ENCODE results near the gene PPP2R3B. TPM values are rescaled to one million over a fixed set of nuclear protein-coding genes. Genes with fewer than 3 reads are reported as not detected.
A peak's percentile ranks its signal among the peaks of the same experiment; 100 is the strongest.

The PPP2R3B gene
- total RNA-seq, 1 donor from 2014 or later, result 53.4 TPM

DNA sequence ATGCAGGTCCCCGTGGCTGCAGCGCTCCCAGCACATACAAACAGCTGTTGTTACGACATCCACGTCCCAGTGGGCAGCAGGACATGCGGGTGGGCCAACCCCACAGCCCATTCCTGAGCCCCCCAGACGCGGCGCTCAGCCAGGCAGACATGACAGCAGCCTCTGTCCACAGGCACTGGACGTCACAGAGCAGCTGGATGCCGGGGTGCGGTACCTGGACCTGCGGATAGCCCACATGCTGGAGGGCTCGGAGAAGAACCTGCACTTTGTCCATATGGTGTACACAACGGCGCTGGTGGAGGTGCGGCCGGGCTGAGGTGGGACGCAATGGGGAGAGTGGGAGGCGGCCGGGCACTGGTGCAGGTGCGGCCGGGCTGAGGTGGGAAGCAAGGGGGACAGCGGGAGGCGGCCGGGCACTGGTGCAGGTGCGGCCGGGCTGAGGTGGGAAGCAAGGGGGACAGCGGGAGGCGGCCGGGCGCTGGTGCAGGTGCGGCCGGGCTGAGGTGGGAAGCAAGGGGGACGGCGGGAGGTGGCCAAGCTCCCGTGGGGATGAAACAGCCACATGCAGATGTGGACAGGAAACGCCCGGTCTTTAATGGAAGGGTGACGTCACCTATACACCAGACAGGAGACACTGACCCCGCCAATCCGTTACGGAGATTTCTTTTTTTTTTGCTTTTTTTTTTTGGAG is 96.1 kb downstream of the PPP2R3B start:
- no peaks in the 10 kb centered on the region for H3K9me3 Mint-ChIP-seq
- TF ChIP-seq CTCF (conservative IDR thresholded peaks at IDR 0.05), result no peak
- DNase-seq (ENCODE audit: extremely low spot score, unreplicated experiment), result no peak
- no peak overlapping the region for H3K4me3 Mint-ChIP-seq
- H3K4me1 Mint-ChIP-seq (ENCODE audit: unreplicated experiment), result no peaks in the 10 kb centered on the region
- no peak overlapping the region for H3K27ac Mint-ChIP-seq
- no peaks in the 10 kb centered on the region for H3K27me3 Mint-ChIP-seq
- H3K36me3 Mint-ChIP-seq, result peaks cover 13% of the 10 kb centered on the region

DNA sequence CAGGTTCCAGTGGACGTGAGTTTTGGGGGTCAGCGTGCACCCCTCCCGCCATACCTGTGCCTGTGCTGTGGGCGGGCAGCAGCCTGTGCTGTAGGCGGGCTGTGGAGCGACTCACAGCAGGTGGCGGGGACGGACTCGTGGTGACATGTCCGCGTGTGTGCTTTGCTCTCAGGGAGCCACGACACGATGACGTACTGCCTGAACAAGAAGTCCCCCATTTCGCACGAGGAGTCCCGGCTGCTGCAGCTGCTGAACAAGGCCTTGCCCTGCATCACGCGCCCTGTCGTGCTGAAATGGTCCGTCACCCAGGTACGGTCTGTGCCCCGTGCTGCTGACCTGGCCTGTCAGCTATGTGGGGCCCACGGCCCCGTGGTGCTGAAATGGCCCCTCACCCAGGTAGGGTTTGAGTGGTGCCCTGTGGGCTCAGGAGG is 98.1 kb downstream of the PPP2R3B start:
- H3K27ac Mint-ChIP-seq, result no peak overlapping the region
- H3K4me1 Mint-ChIP-seq (ENCODE audit: unreplicated experiment), result no peaks in the 10 kb centered on the region
- H3K9me3 Mint-ChIP-seq, result no peaks in the 10 kb centered on the region
- no peak overlapping the region for H3K4me3 Mint-ChIP-seq
- DNase-seq (ENCODE audit: extremely low spot score, unreplicated experiment), result no peak
- H3K27me3 Mint-ChIP-seq, result no peaks in the 10 kb centered on the region
- H3K36me3 Mint-ChIP-seq, result peaks cover 20% of the 10 kb centered on the region
- TF ChIP-seq CTCF (conservative IDR thresholded peaks at IDR 0.05), result no peak

DNA sequence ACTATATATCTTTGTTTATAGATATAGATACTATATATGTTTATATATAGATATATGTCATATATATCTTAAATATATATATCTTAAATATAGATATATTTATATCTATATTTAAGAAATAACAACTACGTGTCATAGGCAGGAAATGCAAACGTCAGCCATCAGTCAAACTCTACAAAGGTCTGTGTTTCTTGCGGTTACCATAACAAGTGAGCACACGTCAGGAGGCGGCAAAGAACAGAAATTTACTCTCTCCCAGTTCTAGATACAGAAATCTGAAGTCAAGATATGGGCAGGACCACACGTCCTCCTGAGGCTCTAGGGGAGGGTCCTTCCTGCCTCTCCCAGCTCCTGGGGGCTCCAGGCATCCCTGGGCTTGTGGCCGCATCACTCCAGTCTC is 99.0 kb downstream of the PPP2R3B start:
- no peak for TF ChIP-seq CTCF (conservative IDR thresholded peaks at IDR 0.05)
- DNase-seq (ENCODE audit: extremely low spot score, unreplicated experiment), result no peak
- Mint-ChIP-seq H3K27ac (no peak overlapping the region), H3K9me3 (no peaks in the 10 kb centered on the region), H3K4me3 (no peak overlapping the region), H3K36me3 (peaks cover 17% of the 10 kb centered on the region), H3K27me3 (no peaks in the 10 kb centered on the region), H3K4me1 (ENCODE audit: unreplicated experiment) (no peaks in the 10 kb centered on the region)

DNA sequence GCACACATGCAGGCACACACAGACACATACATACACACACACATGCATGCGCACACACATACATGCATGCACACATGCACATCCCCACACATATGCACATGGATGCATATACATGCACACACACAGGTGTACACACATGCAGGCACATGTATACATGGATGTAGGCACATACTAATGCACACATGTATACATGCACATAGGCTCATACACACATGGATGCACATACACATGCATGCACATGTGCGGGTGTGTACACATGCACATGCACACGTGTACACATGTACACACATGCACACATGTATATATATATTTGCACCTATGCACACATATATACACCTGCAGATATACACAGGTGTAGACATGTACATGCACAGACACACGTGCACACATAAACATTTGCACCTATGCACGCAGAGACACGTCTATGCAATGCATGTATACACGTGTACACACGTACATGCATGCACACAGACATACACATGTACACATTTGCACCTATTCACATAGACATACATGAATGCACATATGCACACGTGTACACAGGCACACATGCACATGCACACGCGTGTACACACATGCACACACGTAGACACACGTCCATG is 101.5 kb downstream of the PPP2R3B start:
- peaks cover 4% of the 10 kb centered on the region for H3K4me1 Mint-ChIP-seq (ENCODE audit: unreplicated experiment)
- H3K36me3 Mint-ChIP-seq, result peaks cover 17% of the 10 kb centered on the region
- H3K9me3 Mint-ChIP-seq, result no peaks in the 10 kb centered on the region
- no peak for TF ChIP-seq CTCF (conservative IDR thresholded peaks at IDR 0.05)
- H3K27me3 Mint-ChIP-seq, result no peaks in the 10 kb centered on the region
- H3K4me3 Mint-ChIP-seq, result peak overlapping the region; percentile 22
- DNase-seq (ENCODE audit: extremely low spot score, unreplicated experiment), result no peak
- H3K27ac Mint-ChIP-seq, result no peak overlapping the region

Other genes with a start within 250 kb of the PPP2R3B start
- 47.5 and 54.8 TPM in 2 replicates for gene PLCXD1, start 105.5 kb downstream of the PPP2R3B start, total RNA-seq (ENCODE audit: low replicate concordance)
- 45.7 and 53.5 TPM in 2 replicates for gene GTPBP6, start 68.1 kb downstream of the PPP2R3B start, total RNA-seq (ENCODE audit: low replicate concordance)
- gene SHOX, start 243.9 kb upstream of the PPP2R3B start, total RNA-seq (ENCODE audit: low replicate concordance), result not detected in 2 replicates

Data from type B pancreatic cell (in vitro differentiated cells).